Mononuclear cell (primary cell): ENCODE measurements around the gene PVALEF. TPM values are rescaled to one million over a fixed set of nuclear protein-coding genes. Genes with fewer than 3 reads are reported as not detected.
"Not testable (repeated sequence)": the region's sequence is repeated elsewhere in the genome, so short reads cannot be mapped to it uniquely, and the experiment has no call there.

Experiments used
- H3K27me3 ChIP-seq: 2 replicates; pipeline ENCODE4 v1.6.0; 2011; ENCODE audit warnings: low read length, control low read depth; ENCODE audit not compliant: insufficient read depth
- H3K4me1 ChIP-seq: 2 replicates; pipeline ENCODE4 v1.5.1; 2011; ENCODE audit warnings: mild to moderate bottlenecking, low read length, control low read depth; ENCODE audit not compliant: insufficient read depth
- H3K4me3 ChIP-seq: 2 replicates; pipeline ENCODE4 v1.5.1; 2011; ENCODE audit warnings: mild to moderate bottlenecking, low read length, moderate library complexity
- H3K9me3 ChIP-seq: 2 replicates; pipeline ENCODE4 v1.5.1; 2011; ENCODE audit warnings: low read depth, mild to moderate bottlenecking, control low read depth, low read length
- total RNA-seq: library from RNA; depleted of rRNA; stranded (reverse); fragments of >200 nt; gene quantifications from one replicate; pipeline ENCODE4 v1.2.3, GENCODE V29; 2012

PVALEF gene
- total RNA-seq, 1 donor = not detected

GRCh38 chr17:81135505-81136278, 29.6 kb upstream of the PVALEF start:
- Histone ChIP-seq H3K4me1 (no peaks in the 10 kb centered on the region), H3K4me3 (no peak overlapping the region), H3K9me3 (no peaks in the 10 kb centered on the region), H3K27me3 (no peaks in the 10 kb centered on the region)

GRCh38 chr17:81136366-81136765, 28.9 kb upstream of the PVALEF start:
- Histone ChIP-seq H3K4me3 (no peak overlapping the region), H3K27me3 (no peaks in the 10 kb centered on the region), H3K4me1 (no peaks in the 10 kb centered on the region), H3K9me3 (no peaks in the 10 kb centered on the region)

GRCh38 chr17:81137248-81137647, 28.1 kb upstream of the PVALEF start:
- no peak overlapping the region for H3K4me3 ChIP-seq
- no peaks in the 10 kb centered on the region for H3K27me3 ChIP-seq
- H3K9me3 ChIP-seq = no peaks in the 10 kb centered on the region
- no peaks in the 10 kb centered on the region for H3K4me1 ChIP-seq

- H3K4me3 ChIP-seq = no peak overlapping the region
- H3K9me3 ChIP-seq = no peaks in the 10 kb centered on the region
- H3K27me3 ChIP-seq = no peaks in the 10 kb centered on the region
- H3K4me1 ChIP-seq = peaks cover 3% of the 10 kb centered on the region
Measured at GRCh38 chr17:81138083-81138482, 27.2 kb upstream of the PVALEF start.

- no peaks in the 10 kb centered on the region for H3K9me3 ChIP-seq
- no peaks in the 10 kb centered on the region for H3K27me3 ChIP-seq
- H3K4me3 ChIP-seq = no peak overlapping the region
Measured at GRCh38 chr17:81138500-81138899, 26.8 kb upstream of the PVALEF start.

GRCh38 chr17:81139428-81139827, 25.9 kb upstream of the PVALEF start:
- peaks cover 5% of the 10 kb centered on the region for H3K4me1 ChIP-seq
- no peaks in the 10 kb centered on the region for H3K9me3 ChIP-seq
- H3K27me3 ChIP-seq = no peaks in the 10 kb centered on the region
- no peak overlapping the region for H3K4me3 ChIP-seq

More at GRCh38 chr17:81138500-81138899, 26.8 kb upstream of the PVALEF start:
- peaks cover 5% of the 10 kb centered on the region for H3K4me1 ChIP-seq

- H3K4me3 ChIP-seq = no peak overlapping the region
- H3K9me3 ChIP-seq = no peaks in the 10 kb centered on the region
- peaks cover 5% of the 10 kb centered on the region for H3K4me1 ChIP-seq
- no peaks in the 10 kb centered on the region for H3K27me3 ChIP-seq
Measured at GRCh38 chr17:81140018-81140417, 25.3 kb upstream of the PVALEF start.

- Histone ChIP-seq H3K4me1 (peaks cover 5% of the 10 kb centered on the region), H3K27me3 (no peaks in the 10 kb centered on the region), H3K4me3 (no peak overlapping the region), H3K9me3 (no peaks in the 10 kb centered on the region)
Measured at GRCh38 chr17:81140695-81141094, 24.6 kb upstream of the PVALEF start.

GRCh38 chr17:81142301-81143199, 22.8 kb upstream of the PVALEF start:
- H3K4me1 ChIP-seq = peaks cover 5% of the 10 kb centered on the region
- H3K9me3 ChIP-seq = no peaks in the 10 kb centered on the region
- H3K27me3 ChIP-seq = no peaks in the 10 kb centered on the region
- no peak overlapping the region for H3K4me3 ChIP-seq

GRCh38 chr17:81143200-81143527, 22.1 kb upstream of the PVALEF start:
- Histone ChIP-seq H3K4me1 (peaks cover 5% of the 10 kb centered on the region), H3K9me3 (no peaks in the 10 kb centered on the region), H3K4me3 (no peak overlapping the region), H3K27me3 (no peaks in the 10 kb centered on the region)

GRCh38 chr17:81143717-81144422, 21.4 kb upstream of the PVALEF start:
- H3K27me3 ChIP-seq = no peaks in the 10 kb centered on the region
- peaks cover 8% of the 10 kb centered on the region for H3K4me1 ChIP-seq
- no peak overlapping the region for H3K4me3 ChIP-seq
- H3K9me3 ChIP-seq = no peaks in the 10 kb centered on the region

- Histone ChIP-seq H3K4me3 (no peak overlapping the region), H3K4me1 (peaks cover 13% of the 10 kb centered on the region), H3K27me3 (no peaks in the 10 kb centered on the region), H3K9me3 (no peaks in the 10 kb centered on the region)
Measured at GRCh38 chr17:81144423-81144781, 20.9 kb upstream of the PVALEF start.

GRCh38 chr17:81146208-81146607, 19.1 kb upstream of the PVALEF start:
- H3K4me3 ChIP-seq, H3K9me3 ChIP-seq, H3K27me3 ChIP-seq: not testable (repeated sequence)
- H3K4me1 ChIP-seq = peaks cover 30% of the 10 kb centered on the region

GRCh38 chr17:81147701-81148100, 17.6 kb upstream of the PVALEF start:
- H3K4me3 ChIP-seq = no peak overlapping the region
- peaks cover 45% of the 10 kb centered on the region for H3K4me1 ChIP-seq
- no peaks in the 10 kb centered on the region for H3K9me3 ChIP-seq
- no peaks in the 10 kb centered on the region for H3K27me3 ChIP-seq

GRCh38 chr17:81148571-81148970, 16.7 kb upstream of the PVALEF start:
- Histone ChIP-seq H3K9me3 (no peaks in the 10 kb centered on the region), H3K4me3 (no peak overlapping the region), H3K27me3 (no peaks in the 10 kb centered on the region), H3K4me1 (peaks cover 47% of the 10 kb centered on the region)
